Measurements from ENCODE around the gene MAPK4. TPM values are rescaled to one million over a fixed set of nuclear protein-coding genes. Genes with fewer than 3 reads are reported as not detected.

The MAPK4 gene
- total RNA-seq, 2 experiments from 2014 or later = not detected

Other genes with a start within 250 kb of the MAPK4 start
- gene SKA1, start 185.0 kb upstream of the MAPK4 start, total RNA-seq = 10 to 100 TPM; 25.6 to 27.8 TPM

All from activated naive CD8-positive, alpha-beta T cell treated with anti-CD3 and anti-CD28 coated beads, Interleukin-2, amount 10 ng/mL, durations not matched to agents 7 days and 5 days (primary cell).